Tibial nerve (tissue), 3 donors: ENCODE results near the gene TRPT1.

ENCODE experiments used
- CTCF ChIP-seq, 5 experiments: fragments of 200-600 bp in 3 of 5; fragments of 450-650 bp in 2 of 5; sonication (generic) in 3 of 5; IDR thresholded peaks; one replicate each; pipeline ENCODE4 v1.5.1; 2016 to 2019; ENCODE audit warnings: antibody characterized with exemption in 5 of 5, mild to moderate bottlenecking in 3 of 5, moderate library complexity in 2 of 5
- POLR2A ChIP-seq, 2 donors: fragments of 450-650 bp; IDR thresholded peaks; one replicate each; pipeline ENCODE4 v1.6.1; 2017; ENCODE audit warnings: antibody characterized with exemption in 2 of 2, mild to moderate bottlenecking in 2 of 2, moderate library complexity in 2 of 2

- no peak for TF ChIP-seq CTCF (IDR thresholded peaks at IDR 0.05)
- no peak for TF ChIP-seq POLR2A (IDR thresholded peaks at IDR 0.05)
These were observed 15.5 kb downstream of the TRPT1 start for GRCh38 chr11:64210301-64211020.
